Spleen (tissue), 13 donors: ENCODE data around the gene EFCAB13. TPM values are rescaled to one million over a fixed set of nuclear protein-coding genes. Genes with fewer than 3 reads are reported as not detected.

ENCODE experiments used
- DNase-seq: peaks from one replicate; pipeline ENCODE4 v3.0.0-alpha.2; 2020
- H3K27ac ChIP-seq, 8 donors: fragments of 200-600 bp; sonication (generic) in 7 of 8; 1 replicate in 4 of 8; 2 replicates in 4 of 8; pipeline versions ENCODE4 v1.5.0 to v1.8.0; 2016 to 2021; ENCODE audit warnings: inconsistent platforms in 4 of 8, mild to moderate bottlenecking in 4 of 8, moderate library complexity in 1 of 8
- H3K27me3 ChIP-seq, 7 donors: fragments of 200-600 bp; sonication (generic) in 6 of 7; replicated peaks in 1 of 7; 1 replicate in 4 of 7; 2 replicates in 3 of 7; pipeline versions ENCODE4 v1.5.0 to v1.8.0; 2016 to 2021; ENCODE audit warnings: inconsistent platforms in 3 of 7, mild to moderate bottlenecking in 1 of 7
- H3K36me3 ChIP-seq, 6 donors: fragments of 200-600 bp; sonication (generic) in 5 of 6; 1 replicate in 4 of 6; 2 replicates in 2 of 6; pipeline versions ENCODE4 v1.5.0 to v1.8.0; 2016 to 2021; ENCODE audit warnings: inconsistent platforms in 2 of 6
- H3K4me1 ChIP-seq, 6 donors: fragments of 200-600 bp; sonication (generic) in 5 of 6; 1 replicate in 3 of 6; 2 replicates in 3 of 6; pipeline versions ENCODE4 v1.5.0 to v1.8.0; 2016 to 2021; ENCODE audit warnings: inconsistent platforms in 3 of 6
- H3K4me3 ChIP-seq, 8 donors: fragments of 200-600 bp; sonication (generic) in 7 of 8; 1 replicate in 4 of 8; 2 replicates in 4 of 8; pipeline versions ENCODE4 v1.5.0 to v1.8.0; 2016 to 2021; ENCODE audit warnings: inconsistent platforms in 4 of 8, mild to moderate bottlenecking in 4 of 8, moderate library complexity in 2 of 8
- H3K9me3 ChIP-seq, 8 donors: fragments of 200-600 bp; sonication (generic) in 7 of 8; 1 replicate in 4 of 8; 2 replicates in 4 of 8; pipeline versions ENCODE4 v1.5.0 to v1.8.0; 2016 to 2021; ENCODE audit warnings: inconsistent platforms in 4 of 8
- CTCF ChIP-seq, 11 experiments: fragments of 200-600 bp in 7 of 11; fragments of 450-650 bp in 4 of 11; sonication (generic) in 4 of 11; IDR thresholded peaks in 8 of 11; conservative IDR thresholded peaks in 3 of 11; 1 replicate in 7 of 11; 2 replicates in 4 of 11; pipeline versions ENCODE4 v1.4.0 to v1.8.0; 2016 to 2021; ENCODE audit warnings: antibody characterized with exemption in 11 of 11, inconsistent platforms in 4 of 11, mild to moderate bottlenecking in 1 of 11
- POLR2A ChIP-seq, 3 donors: fragments of 450-650 bp; IDR thresholded peaks; one replicate each; pipeline ENCODE4 v1.5.1; 2017; ENCODE audit warnings: antibody characterized with exemption in 3 of 3, mild to moderate bottlenecking in 1 of 3
- POLR2AphosphoS5 ChIP-seq, 3 donors: sonication (generic); formaldehyde crosslinking; IDR thresholded peaks; one replicate each; pipeline ENCODE4 v1.5.1; 2017; ENCODE audit warnings: antibody characterized with exemption in 3 of 3
- WGBS, 5 donors: extraction: QIAGEN DNeasy Blood & Tissue Kit in 3 of 5; methylation state at CpG; one replicate each; pipeline versions ENCODE4 v1.1.5 to v1.1.7; 2013 to 2018; 5-methylcytosine and 5-hydroxymethylcytosine counted together
- intact Hi-C: fragments of 100-400 bp; cut with DNase I; formaldehyde crosslinking; loops from one replicate; pipeline ENCODE4 v1.15.0; 2023; ENCODE audit warnings: low total_unique reads
- long read RNA-seq, 2 donors: transcript quantifications; one replicate each; lab custom pipeline, GENCODE V29; 2026
- polyA plus RNA-seq, 3 donors: library from polyadenylated mRNA; stranded (reverse); fragments of 200-250 nt; gene quantifications; one replicate each; pipeline ENCODE4 v1.2.1, GENCODE V29; 2013
- total RNA-seq, 7 donors: library from RNA; depleted of rRNA in 3 of 7; stranded (reverse); fragments of >200 nt in 3 of 7; fragmentation: NEBNext Ultra II Directional in 4 of 7; extraction: Animal tissue kit (Norgen Biotek cat#: 25700) in 4 of 7; gene quantifications; one replicate each; pipeline versions ENCODE4 v1.1.0 to v1.2.1, GENCODE V29; 2016 to 2021
- donor health status: healthy with polysubstance abuse.
- donor health status: DM: no; HTN: no; CAD: no; lungs with moderate emphysema.
- donor health status: DM: no; HTN: no; CAD: no.
- donor health status: Bipolar disorder and iron deficiency.
- donor health status: healthy.
- donor health status: DM: no; HTN: no; CAD: no.
- donor health status: DM: yes; HTN: yes; CAD: no.

Gene EFCAB13
- total RNA-seq: 10 to 100 TPM in 6 of 7 donors, 1 to 10 TPM in 1; 8.7 to 18.6 (median 13.9) TPM
- 1 to 10 TPM; 1.4 to 3.3 (median 1.8) TPM for polyA plus RNA-seq
- long read RNA-seq, donor 1: 0 reads
- long read RNA-seq, donor 2: 0 reads

GRCh38 chr17:47323382-47324223 is at the start of gene EFCAB13:
TSS of gene EFCAB13 (plus strand) at chr17:47323955. CDS start at chr17:47328354, 4,399 bp downstream.
- no peaks in the 10 kb centered on the region for H3K27me3 ChIP-seq
- H3K4me1 ChIP-seq: peaks cover 0 to 23% (median 12%) of the 10 kb centered on the region in 6 donors
- TF ChIP-seq POLR2AphosphoS5 (IDR thresholded peaks at IDR 0.05): peak; percentile 94 to 97 (median 96)
- TF ChIP-seq CTCF (IDR thresholded peaks at IDR 0.05 in 8 of 11, conservative IDR thresholded peaks at IDR 0.05 in 3 of 11): peak in 8 of 11 experiments; percentile 11 to 50 (median 34)
- peak in 2 of 3 donors; percentile 94 to 96 for TF ChIP-seq POLR2A (IDR thresholded peaks at IDR 0.05)
- peaks cover 0 to 4% (median 0%) of the 10 kb centered on the region in 8 donors for H3K9me3 ChIP-seq
- WGBS, 5 donors: 1 to 2% (median 1%) methylated on average over 41 to 72 of the region's 72 CpGs
- peaks cover 0 to 3% (median 0%) of the 10 kb centered on the region in 6 donors for H3K36me3 ChIP-seq
- H3K27ac ChIP-seq: peak within 1 kb of the TSS; percentile 90 to 98 (median 94)
- peak; percentile 96 for DNase-seq
- H3K4me3 ChIP-seq: peak within 1 kb of the TSS; percentile 51 to 75 (median 64)
- intact Hi-C loops: no loop called here

- DNase-seq: no peak
- TF ChIP-seq POLR2AphosphoS5 (IDR thresholded peaks at IDR 0.05) (no peak), POLR2A (IDR thresholded peaks at IDR 0.05) (no peak), CTCF (IDR thresholded peaks at IDR 0.05 in 8 of 11, conservative IDR thresholded peaks at IDR 0.05 in 3 of 11) (no peak)
- Histone ChIP-seq H3K27me3 (no peaks in the 10 kb centered on the region), H3K27ac (peak overlapping the region in 1 of 8 donors; percentile 75), H3K4me1 (peaks cover 16 to 52% (median 41%) of the 10 kb centered on the region in 6 donors), H3K36me3 (no peaks in the 10 kb centered on the region), H3K9me3 (no peaks in the 10 kb centered on the region), H3K4me3 (no peak overlapping the region)
- intact Hi-C loops: no loop called here
- WGBS, 5 donors: 87 to 94% (median 93%) methylated on average over 3 to 5 of the region's 5 CpGs
Observed at GRCh38 chr17:47274319-47275069, 49.3 kb upstream of the EFCAB13 start.

GRCh38 chr17:47275245-47275984 is 48.3 kb upstream of the EFCAB13 start:
- peak overlapping the region in 7 of 8 donors; percentile 0 to 83 (median 54) for H3K27ac ChIP-seq
- H3K4me1 ChIP-seq: peaks cover 21 to 62% (median 48%) of the 10 kb centered on the region in 6 donors
- no peak for DNase-seq
- no peaks in the 10 kb centered on the region for H3K36me3 ChIP-seq
- no peaks in the 10 kb centered on the region for H3K27me3 ChIP-seq
- intact Hi-C loops: no loop called here
- 62 to 74% (median 67%) methylated on average over 13 of the region's 13 CpGs for WGBS, 5 donors
- no peaks in the 10 kb centered on the region for H3K9me3 ChIP-seq
- TF ChIP-seq CTCF (IDR thresholded peaks at IDR 0.05 in 8 of 11, conservative IDR thresholded peaks at IDR 0.05 in 3 of 11) (no peak), POLR2AphosphoS5 (IDR thresholded peaks at IDR 0.05) (peak in 1 of 3 donors; percentile 20)
- no peak overlapping the region for H3K4me3 ChIP-seq
